Superior temporal gyrus (tissue), 1 donor: ENCODE data around the gene DNAJC21.
A peak's percentile ranks its signal among the peaks of the same experiment; 100 is the strongest.
"Not testable (repeated sequence)": the region's sequence is repeated elsewhere in the genome, so short reads cannot be mapped to it uniquely, and the experiment has no call there.

Source experiments
- DNase-seq: peaks from one replicate; pipeline ENCODE4 v3.0.0-alpha.2; 2016; ENCODE audit errors: extremely low spot score

DNAJC21 gene

DNA sequence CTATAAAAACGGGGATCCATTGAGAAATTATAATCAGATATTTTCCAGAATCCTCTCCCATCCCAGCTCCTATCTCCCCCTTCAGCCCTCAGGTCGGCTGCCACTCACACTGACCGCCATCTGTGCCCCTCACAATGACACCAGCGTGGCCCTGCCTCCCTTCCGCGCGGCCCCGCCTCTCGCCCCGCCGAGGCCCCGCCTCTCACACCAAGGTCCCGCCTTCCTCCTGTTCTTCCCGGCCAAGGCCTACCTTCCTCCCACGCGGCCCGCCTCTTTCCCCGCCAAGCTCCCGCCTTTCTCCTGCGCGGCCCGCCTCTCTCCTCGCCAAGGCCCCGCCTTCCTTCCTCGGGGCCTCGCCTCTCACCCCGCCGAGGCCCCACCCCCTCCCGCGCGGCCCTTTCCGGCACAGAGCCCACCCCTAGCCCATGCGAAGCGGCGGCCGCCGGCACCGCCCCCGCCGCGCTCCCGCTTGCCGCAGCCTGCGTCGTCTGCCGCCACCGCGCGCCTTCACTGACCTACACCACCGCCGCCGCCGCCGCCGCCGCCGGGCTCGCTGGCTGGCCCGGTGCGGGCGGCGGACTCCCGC, at the start of gene DNAJC21:
Gene DNAJC21 (plus strand): TSS at position 426 of the 586 bp plus-strand sequence. CDS start 261 bp downstream, outside the sequence.
- peak; percentile 98 for DNase-seq

DNA sequence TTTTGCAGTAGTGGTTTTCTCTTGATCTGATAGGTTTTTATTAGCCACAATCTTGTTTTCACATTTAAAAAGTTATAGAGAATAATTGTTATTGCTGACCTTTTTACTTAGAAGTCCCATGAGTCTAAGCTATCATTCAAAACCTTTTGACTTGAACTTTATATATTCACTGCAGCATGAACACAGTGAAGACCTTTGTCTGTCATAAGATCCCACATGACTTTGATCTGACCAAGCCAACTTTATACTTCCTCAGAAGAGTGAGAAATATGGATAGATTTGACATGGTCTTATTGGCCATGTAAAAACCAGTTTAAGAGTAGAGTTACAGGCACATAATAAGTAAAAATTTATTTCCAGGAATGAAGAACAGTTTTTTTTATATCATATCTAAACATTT, 48.1 kb upstream of the DNAJC21 start:
- no peak for DNase-seq

DNA sequence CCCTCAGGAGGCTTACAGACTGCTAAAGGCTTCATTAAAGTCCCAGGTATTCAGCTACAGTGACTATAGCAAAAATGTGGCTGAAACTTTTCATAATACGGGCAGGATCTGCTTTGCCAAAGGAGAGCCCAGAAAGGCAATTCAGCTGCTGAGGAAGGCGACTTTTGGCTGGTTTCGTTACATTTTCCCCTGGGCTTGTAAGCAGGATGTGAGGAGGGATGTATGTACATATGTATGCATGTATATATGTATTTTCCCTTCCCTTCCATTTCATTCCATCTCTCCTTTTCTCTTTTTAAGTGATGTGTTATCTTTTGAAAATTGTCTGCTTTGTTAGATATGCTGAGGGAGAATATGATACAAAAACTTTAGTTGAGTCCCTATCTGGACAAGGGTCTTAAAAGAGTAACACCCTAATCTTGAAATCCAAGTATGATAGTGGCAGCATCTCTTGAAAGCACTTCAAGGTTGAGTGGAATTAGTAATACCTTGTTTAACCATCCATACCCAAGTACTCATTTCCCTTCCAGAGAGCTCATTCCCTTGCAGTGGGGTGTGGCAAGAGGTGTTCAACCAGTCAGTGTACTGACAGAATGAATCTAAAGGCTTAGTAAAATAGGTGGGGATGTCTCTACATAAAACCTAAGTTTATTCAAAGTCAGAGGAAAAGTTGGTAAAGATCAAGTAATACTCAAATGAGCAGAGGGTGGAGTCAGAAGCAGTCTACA, 42.8 kb upstream of the DNAJC21 start:
- no peak for DNase-seq

DNA sequence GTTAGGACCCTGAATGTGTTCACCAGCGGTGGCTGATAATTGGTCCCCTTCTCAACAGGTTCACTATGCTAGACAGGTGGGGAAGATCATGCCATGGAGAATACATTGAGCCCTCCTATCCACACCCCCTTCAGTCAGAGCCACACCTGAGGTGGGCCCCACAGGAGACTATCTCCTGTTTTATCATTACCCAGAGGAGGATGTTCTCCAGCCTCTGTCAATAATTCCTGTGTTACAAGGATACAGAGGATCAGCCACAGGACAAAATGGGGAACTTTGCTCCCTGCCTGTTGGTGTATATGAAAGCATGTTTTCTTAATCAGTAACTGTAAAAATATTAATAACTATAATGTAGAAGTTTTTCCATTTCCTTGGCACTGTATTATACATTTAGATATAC, 40.0 kb upstream of the DNAJC21 start:
- DNase-seq: no peak

DNA sequence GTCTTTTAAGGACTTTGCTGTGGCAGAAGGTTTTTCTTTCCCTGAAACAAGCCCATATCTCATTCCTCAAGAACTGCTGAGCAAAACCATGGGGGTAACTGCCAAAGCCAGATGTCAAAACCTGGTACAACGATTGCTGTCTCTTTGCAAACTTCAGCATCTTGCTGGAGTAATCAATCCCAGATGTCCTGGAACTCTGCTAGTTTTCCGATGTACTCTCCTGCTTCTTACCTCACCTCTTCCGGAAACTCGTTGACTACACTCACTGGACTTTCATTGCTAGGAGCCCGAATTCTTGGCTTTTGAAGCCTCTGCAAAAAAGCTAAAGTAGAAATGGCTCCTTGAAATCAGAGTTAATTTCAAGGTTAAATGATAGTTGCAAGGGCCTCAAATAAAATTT, 37.4 kb upstream of the DNAJC21 start:
- no peak for DNase-seq

DNA sequence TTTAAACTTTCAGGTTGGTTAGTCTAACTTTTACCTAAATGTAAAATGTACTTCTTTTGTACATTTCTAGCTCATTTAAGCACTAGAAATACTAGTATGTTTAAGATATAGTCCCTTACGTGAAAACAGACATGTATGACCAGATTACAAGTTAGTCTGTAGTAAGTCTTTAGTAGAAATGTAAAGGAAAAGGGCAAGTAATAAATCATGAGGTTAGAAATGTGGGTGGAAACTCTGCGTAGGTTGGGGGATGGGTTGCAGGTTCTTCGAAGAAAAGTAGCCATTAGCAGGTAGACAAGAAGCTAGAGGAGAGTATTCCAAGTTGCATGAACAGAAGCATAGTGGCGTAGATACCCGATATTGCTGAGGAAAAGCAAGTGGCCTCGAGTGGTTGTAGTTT, 36.9 kb upstream of the DNAJC21 start:
- DNase-seq: no peak

DNA sequence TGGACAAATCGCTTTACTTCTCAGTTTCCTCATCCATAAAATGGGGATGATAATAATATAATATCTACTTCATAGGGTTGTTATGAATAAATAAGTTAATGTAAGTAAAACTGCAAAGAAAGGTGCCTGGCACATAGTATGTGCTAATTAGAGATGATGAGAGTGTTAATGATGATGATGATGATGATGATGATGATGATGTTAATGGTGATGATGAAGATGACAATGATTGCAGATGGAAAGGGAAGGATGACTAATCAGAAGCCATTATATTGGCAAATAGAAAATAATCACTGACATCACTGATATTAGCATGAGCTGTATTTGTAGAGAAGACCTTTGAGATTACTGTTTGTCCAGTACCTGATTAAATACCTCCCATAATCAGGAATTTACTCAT, 34.6 kb upstream of the DNAJC21 start:
- no peak for DNase-seq

DNA sequence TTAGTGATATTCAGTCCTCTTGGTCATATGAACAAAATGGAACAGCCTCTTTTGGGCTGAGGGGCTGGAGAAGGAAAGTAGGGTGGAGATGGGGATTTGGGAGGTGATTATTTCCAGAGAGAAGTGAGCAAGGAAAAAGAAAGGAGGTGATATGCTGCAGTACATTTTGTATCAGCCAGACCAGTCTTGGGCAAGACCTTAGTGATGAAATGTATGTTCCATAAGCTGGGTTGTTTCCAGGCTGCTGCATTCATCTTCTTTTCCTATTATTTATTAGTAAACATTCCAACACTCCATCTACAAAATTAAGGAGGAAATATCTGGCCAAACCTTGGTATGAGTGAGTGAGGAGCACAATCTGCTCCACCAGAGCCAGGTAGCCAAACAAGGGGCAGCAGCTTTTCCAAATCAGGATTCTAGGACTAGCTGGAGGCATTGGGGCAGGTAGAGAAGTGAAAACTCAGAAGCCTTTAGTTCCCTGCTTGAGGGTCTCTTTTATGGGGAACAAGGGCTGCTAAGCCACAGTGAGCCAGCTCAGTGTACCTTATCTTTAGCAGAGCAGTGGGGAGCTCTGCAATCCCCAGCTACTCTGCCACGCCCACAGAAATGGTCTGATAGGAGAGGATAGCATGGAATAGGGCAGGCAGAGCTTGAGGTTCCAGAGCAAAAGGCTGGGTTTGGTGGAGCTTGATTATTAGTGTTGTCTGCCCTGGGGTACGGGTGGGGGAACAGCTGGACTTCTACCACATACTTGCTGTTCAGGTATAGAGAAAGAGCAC, 33.5 kb upstream of the DNAJC21 start:
- no peak for DNase-seq

DNA sequence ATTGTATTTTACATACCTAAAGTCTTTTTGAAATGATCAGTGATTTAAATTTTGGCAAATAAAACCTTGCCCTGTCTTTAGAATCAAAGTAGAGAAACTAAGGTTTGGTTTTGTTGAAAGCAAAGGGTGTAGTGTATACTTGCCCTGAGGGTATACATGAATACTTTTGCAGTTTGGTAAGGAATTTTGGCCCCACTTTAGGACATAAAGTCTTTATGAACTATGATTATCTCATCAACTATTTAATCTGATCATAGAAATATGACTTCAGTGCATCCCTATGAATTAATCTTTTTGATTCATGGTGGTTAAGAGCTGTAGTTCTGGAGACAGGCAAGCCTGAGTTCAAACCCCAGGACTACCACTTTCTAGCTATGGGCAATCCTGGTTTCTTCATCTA, 31.7 kb upstream of the DNAJC21 start:
- DNase-seq: no peak

DNA sequence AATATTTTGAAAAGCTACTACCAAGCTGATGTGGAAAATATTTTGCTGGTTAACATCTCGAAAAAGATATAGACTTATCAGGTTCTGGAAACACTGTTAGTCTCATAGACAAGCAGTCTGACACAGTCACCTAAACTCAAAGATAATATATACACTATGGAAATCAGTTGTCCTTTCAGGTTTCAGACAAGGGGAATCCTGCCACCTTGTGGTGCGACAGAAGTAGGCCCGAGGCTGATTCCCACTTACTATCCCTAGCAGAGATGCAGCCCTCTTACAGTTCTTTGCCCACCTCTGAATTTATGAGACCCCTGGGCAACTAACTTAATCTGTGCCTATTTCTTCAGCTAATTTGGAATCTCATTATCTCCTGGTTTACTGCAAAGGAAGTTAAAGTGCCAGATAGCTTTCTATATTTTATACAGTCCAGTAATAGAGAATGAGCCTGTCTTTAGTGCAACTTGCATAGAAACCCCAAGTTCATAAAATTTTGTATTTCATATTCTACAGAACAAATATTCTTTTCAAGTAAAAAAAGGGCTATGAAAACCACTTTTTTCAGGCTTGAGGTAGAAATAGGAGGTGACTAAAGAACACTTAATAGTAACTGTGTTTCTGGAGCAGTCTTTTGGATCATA, 31.0 kb upstream of the DNAJC21 start:
- peak; percentile 92 for DNase-seq

DNA sequence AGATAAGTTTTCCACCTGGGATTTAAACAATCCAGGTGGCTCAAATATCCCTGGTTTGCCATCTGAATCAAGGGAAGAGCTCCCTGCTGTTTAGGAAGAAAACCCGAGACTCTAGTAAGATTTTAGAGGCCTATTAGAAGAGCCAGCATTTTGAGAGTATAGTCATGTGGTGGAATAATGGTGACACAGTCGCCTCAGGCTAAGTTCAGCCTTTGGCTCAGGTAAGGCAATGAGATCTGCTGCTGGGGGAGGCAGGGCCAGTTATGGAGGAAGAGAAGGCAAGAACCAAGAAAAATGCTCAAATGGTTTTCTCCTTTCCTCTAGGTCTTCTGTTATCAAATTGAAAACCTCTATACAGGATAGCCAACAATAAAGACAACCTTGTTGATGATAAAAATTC, 30.3 kb upstream of the DNAJC21 start:
- no peak for DNase-seq

DNA sequence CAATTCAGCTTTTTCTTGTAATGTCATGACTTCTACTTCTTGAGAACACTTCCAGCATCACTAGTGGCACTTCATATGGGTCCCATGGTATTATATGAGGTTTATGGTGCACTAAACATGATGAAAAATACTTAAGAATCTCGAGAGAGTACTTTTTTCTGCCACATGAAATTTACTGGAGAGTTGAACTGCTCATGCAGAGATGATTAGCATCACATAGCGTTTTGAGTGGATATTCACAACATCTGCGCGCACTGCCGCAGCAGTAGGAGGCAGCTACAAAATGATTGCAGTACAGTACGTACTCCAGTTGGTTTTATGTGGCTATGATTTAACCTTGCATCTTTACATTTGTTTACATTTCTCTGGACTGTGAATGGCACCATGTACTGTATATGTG, 28.7 kb upstream of the DNAJC21 start:
- no peak for DNase-seq

DNA sequence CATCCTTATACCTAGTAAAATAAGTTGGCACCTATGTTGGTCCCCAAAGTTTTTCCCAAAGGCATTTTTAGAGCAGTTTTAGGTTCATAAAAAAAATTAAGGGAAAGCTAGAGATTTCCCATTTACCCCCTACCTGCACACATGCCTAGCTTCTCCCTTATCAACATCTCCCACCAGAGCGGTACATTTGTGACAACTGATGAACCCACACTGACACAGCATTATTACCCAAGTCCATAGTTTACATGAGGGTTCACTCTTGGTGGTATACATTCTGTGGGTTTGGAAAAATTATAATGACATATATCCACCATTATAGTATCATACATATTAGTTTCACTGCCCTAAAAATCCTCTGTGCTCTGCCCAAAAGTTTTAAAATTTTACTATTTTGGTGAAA, 26.1 kb upstream of the DNAJC21 start:
- DNase-seq: no peak

DNA sequence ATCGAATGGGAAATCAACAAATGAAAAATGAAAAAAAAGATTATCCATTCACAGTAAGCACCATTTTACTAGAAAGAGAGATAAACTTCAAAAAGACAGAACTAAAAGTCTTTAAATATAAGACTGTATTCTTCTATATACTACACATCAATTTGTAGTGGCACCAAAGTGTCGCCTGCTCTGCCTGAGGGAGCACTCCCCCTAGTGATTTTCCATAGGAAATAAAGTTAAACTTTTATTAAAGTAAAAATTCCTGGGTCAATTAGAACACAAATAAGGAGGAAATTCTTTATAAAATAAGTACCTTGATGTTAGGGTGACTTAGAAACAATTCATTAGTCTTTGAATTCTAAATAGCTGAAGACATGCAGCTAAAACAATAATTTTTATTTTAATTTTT, 23.8 kb upstream of the DNAJC21 start:
- no peak for DNase-seq

DNA sequence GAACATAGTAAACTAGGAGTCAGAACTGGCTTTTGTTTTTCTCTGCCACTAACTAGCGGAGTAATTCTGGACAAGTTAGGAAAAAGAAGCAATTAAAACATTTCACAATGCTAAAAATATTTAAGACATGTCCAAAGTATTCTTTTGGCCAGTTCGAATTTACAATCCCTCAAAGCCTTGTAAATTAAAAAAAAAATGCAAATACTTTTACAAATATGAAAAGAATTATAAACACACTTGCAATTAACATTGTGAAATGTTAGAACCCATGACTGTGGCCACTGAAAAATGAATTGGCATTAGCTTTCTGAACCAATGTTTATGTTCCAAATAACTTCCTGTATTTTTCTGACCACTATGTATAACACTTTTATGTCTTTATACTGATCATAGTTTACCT, 16.3 kb upstream of the DNAJC21 start:
- no peak for DNase-seq

DNA sequence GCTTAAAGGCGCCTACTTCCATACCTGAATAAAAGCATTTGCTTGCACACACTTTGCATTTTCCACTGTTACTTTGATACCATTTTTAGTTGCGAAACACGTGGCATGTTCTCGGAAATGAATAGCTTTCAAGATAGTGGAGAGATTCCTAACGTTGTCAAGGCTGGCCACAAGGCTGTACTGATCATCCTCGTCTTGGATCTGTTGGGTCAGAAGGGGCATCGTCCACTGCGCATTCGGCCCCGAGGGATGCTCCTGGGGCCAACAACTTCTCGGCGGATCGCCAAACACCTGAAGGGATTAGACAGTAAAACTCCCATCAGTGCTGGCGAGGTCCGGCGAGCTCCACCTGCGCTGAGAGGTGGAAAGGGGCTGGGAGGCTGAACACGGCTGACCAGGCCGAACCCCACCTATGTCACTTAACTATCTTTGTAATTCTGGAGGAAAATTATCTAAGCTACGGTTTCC, 14.7 kb upstream of the DNAJC21 start:
- no peak for DNase-seq

DNA sequence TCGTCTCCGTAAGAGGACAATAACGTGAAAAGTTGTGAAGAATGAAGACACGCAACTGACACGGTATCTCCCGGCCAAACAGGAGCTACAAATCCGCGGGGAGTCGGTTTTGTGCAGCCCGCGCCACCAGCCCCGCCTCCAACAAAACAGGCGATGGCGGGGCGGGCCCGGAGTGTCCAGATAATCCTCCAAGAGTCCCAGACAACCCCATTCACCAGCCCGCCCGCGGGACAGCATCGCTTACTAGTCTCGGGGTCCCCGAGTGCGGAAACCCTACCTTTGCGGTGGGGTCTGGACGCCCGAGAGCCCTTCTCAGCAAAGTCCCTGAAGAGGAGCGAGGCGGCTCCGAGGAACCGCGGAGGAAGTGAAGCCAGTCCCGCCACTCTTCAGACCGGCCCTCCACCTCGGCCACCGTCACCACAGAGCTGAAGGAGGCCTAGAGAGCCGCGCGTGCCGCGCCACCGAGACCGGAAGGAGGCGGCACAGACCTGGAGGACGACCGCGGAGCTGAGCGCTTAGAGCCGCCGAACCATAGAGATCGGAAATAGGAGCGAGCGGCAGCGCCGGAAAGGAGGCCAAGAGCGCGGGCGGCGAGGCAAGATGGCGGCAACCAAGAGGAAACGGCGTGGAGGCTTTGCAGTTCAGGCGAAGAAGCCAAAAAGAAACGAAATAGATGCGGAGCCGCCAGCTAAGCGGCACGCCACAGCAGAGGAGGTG, 14.1 kb upstream of the DNAJC21 start, which contains the start of the genes BRIX1 and RAD1:
Gene BRIX1 (plus strand): TSS at position 573 of the 717 bp plus-strand sequence. CDS start 28 bp downstream, at position 601.
Gene RAD1 (minus strand): TSS at position 366 of the 717 bp plus-strand sequence. CDS start 612 bp downstream, outside the sequence.
- DNase-seq: peak; percentile 97

DNA sequence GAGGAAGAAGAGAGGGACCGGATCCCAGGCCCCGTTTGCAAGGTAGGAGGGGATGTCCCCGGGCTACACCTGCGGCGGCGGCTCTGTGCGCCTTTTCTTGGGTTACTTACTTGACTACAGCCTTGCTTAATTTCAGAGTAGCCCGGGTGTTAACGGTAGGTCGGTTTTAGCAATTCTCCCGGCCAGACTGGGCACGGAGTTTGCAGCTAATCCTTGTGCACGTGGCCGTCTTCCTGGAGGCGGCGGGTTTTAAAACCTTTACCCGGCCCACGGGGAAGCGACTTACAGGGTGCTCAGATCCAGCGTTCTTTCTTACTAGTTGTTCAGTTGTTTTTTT, 13.5 kb upstream of the DNAJC21 start:
- DNase-seq: no peak

DNA sequence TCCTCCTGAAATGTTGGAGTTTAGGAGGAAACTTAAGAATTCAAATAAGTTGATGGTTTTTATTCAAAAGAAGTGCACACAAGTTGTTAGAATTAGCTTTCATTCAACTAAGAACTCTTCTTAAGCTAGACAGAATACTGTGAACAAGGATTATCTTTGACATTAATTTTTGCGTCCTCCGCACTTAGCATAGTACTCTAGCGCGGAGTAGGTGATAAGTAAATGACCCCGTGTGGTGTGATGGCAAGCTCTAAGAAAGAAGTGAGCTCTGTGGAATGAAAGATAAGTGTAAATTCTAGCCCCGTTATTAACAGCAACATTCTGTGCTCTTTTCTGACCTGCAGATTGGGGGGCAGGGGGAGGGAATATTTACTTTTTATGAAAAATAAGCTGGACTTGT, 12.8 kb upstream of the DNAJC21 start:
- no peak for DNase-seq

DNA sequence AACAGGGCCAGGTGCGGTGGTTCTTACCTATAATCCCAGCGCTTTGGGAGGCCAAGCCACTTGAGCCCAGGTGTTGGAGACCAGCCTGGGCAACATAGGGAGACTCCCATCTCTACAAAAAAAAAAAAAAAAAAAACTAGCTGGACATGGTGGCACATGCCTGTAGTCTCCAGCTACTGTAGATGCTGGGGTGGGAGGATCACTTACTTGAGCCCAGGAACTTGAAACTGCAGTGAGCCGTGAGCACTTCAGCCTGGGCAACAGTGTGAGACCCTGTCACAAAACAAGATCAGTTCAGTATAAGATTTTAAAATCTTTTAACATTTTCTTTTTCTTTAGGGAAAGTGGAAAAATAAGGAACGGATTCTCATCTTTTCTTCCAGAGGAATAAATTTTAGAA, 11.3 kb upstream of the DNAJC21 start:
- DNase-seq: no peak

DNA sequence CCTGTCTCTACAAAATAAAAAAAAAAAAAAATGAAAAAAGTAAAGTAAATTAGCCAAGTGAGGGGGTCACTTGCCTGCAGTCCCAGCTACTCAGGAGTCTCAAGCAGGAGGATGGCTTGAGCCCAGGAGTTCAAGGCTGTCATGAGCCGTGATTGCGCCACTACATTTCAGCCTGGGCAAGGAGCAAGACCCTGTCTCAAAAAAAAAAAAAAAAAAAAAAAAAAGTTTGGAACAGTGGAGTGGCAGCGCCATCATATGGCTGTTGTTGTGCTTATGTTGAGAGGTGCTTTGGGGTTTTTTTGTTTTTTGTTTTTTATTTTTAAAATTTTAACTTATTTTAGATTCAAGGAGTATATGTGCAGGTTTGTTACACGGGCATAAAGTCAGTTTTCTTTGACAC, 10.3 kb upstream of the DNAJC21 start:
- no peak for DNase-seq

DNA sequence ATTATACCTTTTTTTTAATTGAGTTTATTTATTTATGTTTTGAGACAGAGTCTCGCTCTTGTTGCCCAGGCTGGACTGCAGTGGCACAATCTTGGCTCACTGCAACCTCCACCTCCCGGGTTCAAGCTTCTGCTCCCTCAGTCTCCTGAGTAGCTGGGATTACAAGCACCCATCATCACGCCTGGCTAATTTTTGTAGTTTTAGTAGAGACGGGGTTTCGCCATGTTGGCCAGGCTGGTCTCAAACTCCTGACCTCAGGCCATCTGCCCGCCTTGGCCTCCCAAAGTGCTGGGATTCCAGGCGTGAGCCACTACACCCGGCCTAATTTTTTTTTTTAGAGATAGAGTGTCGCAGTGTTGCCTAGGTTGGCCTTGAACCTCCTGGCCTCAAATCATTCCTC, 6.1 kb upstream of the DNAJC21 start:
- DNase-seq: not testable (repeated sequence)
